Measurements from ENCODE around the gene GPR55.
"Not testable (repeated sequence)": the region's sequence is repeated elsewhere in the genome, so short reads cannot be mapped to it uniquely, and the experiment has no call there.

The GPR55 gene, protein sequence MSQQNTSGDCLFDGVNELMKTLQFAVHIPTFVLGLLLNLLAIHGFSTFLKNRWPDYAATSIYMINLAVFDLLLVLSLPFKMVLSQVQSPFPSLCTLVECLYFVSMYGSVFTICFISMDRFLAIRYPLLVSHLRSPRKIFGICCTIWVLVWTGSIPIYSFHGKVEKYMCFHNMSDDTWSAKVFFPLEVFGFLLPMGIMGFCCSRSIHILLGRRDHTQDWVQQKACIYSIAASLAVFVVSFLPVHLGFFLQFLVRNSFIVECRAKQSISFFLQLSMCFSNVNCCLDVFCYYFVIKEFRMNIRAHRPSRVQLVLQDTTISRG

DNA sequence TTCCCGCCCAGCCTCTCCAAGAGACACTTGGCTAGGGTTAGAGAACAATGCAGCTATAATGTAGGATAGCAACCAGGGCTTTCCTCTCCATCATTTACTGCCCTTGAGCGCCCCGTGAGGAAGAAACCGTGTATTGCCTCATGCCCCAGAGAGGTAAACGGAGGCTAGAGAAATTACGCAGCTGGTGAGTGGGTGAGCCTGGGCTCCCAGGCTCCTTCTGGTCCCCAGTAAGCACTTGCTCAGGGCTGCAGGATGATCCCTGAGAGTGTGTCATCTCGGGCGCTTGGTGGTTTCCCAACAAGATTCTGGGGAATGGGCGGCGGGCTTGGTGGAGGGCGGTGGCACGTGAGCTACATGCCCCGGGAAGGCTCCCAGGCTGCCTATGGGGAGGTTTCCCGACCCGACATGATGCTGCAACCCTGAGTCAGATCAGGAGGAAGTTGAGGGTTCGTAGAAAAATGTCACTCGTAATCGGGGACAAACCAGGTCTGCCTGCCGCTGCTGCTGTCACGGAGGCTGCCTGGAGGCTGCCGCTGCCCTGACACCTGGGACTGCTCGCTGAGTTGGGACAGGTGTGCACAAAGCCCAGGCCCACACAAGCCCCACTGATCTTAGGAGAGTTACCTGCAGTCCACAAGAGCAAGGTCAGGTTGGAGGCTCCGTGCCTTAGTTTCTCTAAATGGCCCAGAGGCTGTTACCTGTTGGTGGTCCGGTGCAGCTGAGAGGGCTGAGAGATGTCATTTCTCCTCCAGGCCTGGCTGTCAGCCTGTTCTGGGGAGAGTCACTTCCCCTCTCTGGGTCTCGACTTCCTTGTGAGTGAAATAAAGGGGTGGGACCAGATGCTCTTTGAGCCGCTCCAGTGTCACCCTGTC lies at the start of gene GPR55:
TSS of gene GPR55 (minus strand) at position 773 of the 872 bp plus-strand sequence. CDS start 14,280 bp downstream, outside the sequence.
- DNase-seq (ENCODE audit: low spot score), result peak; percentile 42

DNA sequence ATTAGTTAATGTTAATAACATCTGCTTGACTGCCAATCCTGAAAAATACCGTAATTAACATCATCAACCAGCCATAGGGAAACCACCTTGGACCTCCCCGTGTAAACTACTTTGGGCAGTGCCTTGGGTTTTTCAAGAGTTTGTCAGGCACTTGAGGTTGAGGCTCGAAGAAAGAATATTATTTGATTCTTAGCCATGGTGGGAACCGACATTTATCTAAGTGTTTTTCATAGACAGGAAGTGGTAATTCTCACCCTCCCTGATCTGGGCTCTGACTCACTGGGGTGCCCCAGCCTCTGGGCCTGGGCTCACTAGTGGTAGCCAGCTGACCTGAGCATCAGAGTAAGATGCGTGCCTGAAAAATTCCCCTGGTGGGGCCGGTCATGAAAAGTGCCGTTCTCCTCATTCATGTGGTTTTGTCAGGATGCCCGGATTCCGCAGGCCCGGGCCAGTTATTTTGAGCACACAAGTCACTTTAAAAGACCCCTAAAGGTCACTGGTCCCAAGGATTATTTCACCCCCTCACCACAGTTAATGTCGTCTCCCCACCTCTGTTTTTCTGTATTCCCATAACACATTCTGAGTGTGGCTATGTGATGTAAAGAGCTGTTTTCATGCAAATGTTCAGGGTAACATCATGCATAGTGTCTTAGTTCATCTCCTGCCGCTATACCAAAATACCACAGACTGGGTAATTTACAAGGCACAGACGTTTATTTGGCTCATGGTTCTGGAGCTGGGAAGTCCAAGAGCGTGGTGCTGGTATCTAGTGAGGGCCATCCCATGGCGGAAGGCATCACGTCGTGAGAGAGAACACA lies 49.3 kb upstream of the GPR55 start:
- DNase-seq (ENCODE audit: low spot score), result peak; percentile 31

DNA sequence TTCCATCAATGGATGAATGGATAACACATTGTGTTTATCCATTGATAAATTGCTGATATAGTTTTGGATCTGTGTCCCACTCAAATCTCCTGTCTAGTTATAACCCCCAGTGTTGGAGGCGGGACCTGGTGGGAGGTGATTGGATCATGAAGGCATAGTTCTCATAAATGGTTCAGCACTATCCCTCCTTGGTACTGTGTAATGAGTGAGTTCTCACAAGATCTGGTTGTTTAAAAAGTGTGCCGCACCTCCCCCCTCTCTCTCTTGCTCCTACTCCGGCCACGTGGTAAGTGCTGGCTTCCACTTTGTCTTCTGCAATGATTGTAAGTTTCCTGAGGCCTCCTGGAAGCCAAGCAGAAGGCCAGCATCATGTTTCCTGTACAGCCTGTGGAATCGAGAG lies 47.0 kb upstream of the GPR55 start:
- DNase-seq (ENCODE audit: low spot score), result no peak

DNA sequence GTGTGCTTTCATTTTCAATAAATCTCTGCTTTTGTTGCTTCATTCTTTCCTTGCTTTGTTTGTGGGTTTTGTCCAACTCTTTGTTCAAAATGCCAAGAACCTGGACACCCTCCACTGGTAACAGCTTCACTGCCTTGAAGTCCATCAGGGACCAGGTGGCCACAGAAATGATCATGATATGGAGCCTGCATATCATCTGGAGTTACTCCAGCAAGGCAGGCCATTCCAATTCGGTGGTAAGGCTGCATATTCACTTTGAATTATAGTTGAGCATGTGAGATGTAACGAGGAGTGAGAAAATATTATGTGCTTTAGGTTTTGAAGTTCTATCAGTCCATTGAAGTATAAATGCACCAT lies 44.6 kb upstream of the GPR55 start:
- DNase-seq (ENCODE audit: low spot score), result no peak

DNA sequence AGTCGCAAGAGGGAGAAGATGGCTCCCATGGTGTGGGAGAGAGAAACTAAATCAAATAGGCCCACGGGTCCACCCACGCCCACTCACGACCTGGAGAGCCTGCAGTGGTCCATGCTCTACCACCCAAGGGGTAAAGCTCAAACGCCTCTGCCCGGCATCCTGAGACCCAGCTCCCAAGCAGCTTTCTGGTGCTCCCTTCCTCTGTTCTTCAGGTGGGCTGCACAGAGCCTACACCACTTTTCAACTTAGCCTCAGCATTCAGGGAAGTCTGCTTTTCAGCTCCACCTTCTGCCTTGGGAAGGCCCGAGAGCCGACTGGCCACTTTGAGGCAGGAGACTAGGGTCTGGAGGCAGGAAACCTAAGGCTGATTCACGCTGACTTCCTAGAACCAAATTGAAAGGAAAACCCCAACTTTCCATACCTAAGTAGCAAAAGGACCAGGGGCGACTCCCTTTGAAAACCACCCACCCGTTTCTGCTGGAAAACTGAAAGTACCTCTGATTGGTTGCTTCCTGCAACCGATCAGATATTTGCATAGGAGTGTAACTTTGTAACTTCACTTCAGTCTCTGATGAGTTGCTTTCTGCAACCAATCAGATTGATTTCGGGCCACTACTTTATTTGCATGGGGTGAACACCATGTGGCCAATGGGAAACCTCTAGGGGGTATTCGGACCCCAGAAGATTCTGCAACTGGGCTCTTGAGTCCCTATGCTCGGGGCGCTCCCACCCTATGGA lies 44.0 kb upstream of the GPR55 start:
- DNase-seq (ENCODE audit: low spot score), result no peak

DNA sequence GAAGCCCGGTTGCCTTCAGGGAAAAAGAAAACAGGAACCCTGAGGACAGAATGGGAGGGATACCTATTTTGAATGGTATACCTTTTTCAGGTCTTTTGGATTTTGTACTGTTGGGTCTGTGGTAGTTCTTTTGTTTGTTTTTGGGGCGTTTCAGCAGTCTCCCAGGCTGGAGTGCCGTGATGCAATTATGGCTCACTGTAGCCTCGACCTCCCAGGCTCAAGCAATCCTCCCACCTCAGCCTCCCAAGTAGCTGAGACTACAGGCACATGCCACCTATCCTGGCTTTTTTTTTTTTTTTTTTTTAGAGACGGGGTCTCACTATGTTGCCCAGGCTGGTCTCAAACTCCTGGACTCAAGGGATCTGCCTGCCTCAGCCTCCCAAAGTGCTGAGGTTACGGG lies 43.3 kb upstream of the GPR55 start:
- not testable (repeated sequence) for DNase-seq (ENCODE audit: low spot score)

DNA sequence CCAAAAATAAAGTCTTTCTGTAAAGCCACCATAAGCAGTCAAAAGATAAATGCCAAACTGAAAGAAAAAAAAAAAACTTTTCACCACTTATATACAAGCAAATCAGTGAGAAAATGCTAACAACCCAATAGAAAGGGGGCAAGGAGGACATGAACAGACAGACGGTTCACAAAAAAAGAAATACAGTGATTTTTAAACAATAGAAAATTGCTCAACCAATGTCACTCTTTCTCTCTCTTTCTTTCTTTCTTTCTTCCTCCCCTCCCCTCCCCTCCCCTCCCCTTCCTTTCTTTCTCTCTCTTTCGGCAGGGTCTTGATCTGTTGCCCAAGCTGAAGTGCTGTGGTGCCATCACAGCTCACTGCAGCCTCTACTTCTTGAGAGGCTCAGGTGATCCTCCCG lies 42.1 kb upstream of the GPR55 start:
- no peak for DNase-seq (ENCODE audit: low spot score)

DNA sequence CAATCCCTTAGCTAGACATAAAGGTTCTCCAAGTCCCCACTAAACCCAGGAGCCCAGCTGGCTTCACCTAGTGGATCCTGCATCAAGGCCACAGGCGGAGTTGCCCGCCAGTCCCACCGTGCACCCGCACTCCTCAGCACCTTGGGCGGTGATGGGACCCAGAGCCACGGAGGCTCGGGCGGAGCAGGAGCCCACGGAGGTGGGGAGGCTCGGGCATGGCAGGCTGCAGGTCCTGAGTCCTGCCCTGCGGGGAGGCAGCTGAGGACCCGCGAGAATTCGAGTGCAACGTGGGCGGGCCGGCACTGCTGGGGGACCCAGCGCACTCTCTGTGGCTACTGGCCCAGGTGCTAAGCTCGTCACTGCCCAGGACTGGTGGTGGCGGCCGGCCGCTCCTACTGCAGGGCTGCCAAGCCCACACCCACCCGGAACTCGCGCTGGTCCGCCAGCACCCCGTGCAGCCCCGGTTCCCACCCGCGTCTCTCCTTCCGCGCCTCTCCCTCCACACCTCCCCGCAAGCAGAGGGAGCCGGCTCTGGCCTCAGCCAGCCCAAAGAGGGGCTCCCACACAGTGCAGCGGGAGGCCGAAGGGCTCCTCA lies 39.2 kb upstream of the GPR55 start:
- no peak for DNase-seq (ENCODE audit: low spot score)

DNA sequence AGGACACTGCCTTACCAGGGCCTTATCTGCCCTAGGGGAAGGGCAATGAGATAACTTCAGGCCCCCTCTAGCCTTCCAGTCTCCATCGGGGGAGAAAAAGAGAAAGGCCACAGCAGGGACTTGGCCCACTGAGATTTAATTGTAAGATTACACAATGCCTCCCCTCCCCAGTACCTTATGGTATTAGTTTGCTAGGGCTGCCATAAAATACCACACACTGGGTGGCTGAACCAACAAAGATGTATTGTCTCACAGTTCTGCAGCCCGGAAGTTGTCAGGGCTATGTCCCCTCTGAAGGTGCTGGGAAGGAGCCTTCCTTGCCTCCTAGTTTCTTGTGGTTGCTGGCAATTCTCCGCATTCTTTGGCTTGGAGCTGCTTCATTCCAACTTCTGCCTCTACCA lies 36.0 kb upstream of the GPR55 start:
- no peak for DNase-seq (ENCODE audit: low spot score)

DNA sequence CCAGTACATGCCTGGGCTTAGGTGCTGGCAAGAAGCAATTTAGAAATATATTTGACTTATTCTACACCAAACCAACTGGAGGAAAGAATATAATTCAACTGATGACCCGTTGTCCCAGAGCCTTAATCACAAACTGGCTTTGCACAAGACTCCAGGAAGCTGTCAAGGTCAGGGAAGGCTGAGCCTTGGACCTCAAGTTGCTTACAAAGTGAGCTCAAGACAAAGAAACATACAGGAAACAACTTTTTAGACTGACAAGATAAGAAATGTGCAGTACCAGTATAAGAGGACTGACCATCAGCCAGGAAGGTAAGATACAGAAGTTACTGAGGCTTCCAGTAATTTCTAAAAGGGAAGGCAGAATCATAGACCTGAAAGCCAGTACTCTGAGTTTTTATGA lies 35.0 kb upstream of the GPR55 start:
- DNase-seq (ENCODE audit: low spot score), result no peak

DNA sequence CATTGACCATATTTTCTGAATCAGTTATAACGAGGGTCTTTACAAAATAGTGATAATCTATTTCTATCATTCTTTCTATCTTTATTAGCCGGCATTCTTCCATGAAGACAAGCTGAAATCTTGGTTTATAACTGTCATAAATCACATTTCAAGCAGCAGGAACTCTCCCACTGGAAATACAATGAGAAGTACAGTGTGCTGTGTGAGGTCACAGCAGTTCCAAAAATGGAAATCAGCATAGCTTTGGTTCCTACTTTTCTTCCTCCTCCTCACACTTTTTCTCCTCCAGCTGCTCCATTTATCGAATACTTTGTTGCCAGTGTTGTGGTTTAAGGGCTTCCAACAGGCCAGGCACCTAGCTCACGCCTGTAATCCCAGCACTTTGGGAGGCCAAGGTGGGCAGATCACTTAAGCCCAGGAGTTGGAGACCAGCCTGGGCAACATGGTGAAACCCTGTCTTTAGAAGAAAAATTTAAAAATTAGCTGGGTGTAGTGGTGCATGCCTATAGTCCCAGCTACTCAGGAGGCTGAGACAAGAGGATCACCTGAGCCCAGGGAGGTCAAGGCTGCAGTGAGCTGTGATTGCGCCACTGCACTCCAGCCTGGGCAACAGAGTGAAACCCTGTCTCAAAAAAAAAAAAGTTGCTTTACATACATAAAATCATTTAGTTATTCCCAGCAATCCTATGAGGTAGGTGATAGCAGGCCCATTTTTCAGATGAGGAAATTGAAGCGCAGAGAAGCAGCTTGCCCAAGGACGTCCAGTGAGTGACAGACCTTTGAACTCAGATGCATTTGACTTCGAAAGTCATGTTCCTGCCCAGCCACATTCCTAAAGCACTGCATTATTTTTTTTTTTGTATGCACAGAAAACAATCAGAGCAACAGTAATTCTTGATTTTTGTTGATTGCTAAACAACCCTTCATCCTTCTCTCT lies 34.0 kb upstream of the GPR55 start:
- DNase-seq (ENCODE audit: low spot score), result no peak

DNA sequence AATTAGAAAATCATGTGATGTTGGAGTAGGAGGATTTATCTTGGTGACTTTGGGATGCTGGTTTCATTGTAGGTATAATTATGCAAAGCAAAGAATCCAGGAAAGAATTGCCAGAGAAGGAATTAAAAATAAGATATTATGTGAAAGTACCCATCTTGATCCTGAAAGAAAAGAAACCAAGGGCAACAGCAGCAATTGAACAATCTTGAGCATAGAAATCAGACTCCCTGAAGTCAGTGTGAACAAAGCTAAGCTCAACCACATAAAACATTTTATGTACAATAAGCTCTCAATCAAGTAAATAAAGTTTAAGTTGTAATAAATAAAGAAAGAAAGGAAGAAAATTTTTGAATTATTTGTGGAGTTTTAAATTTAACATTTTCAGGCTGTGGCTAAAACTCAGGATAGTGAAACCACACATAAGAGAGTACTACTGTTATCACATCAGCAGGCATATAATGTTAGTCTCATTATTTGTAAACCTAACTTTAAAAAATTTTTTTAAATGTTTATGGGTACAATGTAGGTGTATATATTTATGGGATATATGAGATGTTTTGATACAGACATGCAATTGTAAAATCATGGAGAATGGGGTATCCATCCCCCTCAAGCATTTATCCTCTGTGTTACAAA lies 32.8 kb upstream of the GPR55 start:
- no peak for DNase-seq (ENCODE audit: low spot score)

DNA sequence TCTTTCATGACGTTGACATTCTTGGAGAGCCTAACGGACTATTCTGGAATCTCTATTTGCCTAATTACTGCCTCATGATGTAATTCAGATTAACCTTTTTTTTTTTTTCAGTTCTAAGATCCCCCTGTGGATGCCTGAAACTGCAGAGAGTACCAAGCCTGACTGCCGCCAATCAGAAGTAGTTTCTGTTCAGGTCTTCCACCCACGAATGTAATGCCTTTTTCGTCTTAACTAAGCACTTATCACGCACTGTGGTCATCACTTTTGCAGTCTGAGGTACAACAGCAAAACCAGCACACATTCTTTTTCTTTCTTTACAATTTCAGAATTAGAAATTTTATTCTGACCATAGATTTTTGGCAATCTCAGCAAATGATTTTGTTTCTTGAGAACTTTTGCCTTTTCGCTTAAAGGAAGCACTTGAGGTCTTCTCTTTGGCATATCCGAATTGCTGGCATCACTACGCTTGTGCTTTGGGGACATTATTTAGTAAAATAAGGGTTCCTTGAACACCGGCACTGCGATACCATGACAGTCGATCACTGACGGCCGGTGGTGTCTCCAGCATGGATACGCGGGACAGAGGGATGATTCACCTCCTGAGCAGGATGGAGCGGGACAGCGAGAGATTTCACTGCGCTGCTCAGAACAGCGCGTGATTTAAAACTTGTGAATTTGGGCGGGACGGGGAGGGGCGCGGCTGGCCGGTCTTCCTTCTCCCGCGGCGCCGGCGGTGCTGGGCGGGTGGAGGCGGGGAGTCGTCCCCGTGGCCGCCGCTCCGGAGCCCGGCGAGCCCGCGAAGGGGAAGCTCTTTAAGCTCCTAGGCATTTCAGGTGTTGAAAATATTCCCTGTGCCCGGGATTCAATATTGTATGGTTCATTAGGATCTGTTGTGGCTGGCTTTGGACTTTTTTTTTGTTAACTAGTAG lies 32.0 kb upstream of the GPR55 start:
- DNase-seq (ENCODE audit: low spot score), result peak; percentile 64

DNA sequence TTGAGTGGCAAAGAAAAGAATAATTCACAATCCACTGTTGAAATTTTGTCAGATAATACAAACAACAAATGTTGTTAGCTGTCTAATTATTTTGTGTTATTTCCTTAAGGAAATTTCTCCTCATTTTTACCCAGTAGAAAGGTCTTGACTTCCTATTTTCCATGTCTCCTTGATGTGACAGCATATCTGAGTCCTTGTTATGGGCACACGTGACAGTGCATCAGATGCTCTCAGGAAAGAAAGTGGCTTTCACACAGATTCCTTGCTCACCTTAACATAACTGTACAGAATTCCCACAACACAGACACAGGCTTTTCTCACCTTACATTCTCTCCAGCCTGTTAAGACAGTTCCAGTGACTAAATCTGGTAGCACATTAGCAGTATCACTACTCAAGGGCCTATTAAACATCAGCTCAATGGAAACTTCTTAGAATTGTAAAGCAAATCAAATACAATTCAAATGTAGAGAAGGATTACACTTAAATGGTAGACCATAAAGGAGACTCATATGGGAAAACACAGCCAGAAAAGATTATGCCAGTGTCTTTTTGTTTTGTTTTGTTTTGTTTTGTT lies 30.2 kb upstream of the GPR55 start:
- no peak for DNase-seq (ENCODE audit: low spot score)

DNA sequence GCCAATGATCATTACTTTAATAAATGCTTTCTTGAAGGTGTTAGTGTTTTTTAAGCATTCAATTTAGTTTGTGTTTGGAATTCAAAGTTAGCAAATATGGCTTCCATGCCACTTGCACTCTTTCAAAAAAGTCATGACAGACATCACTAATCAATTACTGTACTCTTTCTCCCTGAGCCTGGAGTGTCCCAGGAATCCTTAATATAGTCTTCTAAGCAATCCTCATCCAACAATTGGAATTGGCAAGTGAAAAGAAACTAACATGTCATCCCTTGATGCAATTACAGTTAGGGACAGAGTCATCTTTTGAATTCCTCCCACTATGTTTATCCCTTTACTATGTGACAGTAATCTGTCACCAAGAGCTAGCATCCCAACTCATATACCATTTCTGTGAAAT lies 29.7 kb upstream of the GPR55 start:
- DNase-seq (ENCODE audit: low spot score), result no peak

DNA sequence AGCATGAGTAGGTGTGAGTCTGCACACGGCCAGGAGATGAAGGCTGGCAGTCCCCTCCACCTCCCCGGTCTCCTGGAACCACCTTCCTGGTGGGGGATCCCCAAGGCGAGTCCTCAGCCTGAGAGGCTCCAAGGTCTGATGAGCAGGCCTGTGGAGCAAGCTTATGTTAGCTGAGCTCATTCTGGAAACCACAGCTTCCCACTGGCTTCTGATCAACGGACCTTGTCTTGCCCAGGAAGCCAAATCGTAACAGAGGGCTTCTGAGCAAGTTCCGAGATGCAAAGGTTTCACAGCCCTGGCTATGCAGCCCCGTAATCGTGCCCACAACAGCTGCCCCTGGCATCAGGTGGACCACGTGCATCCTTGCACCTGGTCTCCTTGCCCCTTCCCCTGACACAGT lies 28.8 kb upstream of the GPR55 start:
- DNase-seq (ENCODE audit: low spot score), result no peak

DNA sequence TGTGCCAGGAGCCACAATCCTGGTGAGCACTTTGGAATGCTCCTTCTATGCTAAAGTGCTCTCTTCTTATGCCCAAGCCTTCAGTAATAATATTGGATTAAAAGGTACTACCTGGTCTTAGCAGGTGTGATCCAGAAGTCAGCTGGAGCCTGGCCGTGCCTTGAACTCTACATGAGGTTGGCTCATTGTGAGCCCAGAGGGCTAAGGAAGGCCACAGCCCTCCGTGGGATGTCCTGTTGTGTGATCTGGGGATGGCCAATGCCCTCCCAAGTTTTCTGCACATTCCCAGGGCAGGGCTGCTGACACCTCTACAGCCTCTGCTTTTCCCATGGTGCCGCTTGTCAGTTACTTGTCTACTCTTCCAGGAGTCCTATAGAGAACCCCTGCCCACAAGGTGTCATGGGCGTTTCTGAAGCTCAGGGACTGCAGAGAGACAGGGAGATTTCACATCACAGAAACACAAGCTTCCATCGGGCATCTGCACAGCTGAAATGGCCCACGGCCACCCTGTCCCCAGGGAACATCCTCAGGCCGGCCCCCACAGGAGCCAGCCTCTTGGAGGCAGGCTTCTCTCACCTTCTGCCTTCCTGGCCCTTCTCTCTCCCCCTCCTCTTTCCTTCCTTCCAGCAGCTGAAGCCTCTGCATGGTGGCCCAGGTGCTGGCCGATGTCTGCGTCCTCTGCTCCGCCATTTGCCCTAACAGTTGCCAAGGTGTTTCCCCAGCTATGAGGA lies 27.3 kb upstream of the GPR55 start:
- no peak for DNase-seq (ENCODE audit: low spot score)

DNA sequence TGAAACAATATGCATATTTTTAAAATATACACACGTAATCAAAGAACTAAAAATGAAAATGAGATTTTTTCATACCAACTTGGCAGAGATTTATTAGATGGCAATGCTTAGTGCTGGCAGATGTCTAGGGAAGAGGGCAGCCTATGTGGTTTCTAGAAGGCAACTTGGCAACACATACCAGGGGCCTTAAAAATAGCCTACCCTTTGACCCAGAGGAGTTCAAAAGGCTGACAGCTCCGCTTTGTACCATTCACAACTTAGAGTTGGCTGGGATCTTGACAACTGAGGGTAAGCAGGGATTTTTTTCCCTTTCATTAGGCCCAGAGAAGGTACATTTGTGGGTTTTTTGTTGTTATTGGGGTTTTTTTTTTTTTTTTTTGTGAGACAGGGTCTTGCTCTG lies 26.4 kb upstream of the GPR55 start:
- no peak for DNase-seq (ENCODE audit: low spot score)
